Bronchial epithelial cell (primary cell): ENCODE results near the gene CNOT6L. TPM values are rescaled to one million over a fixed set of nuclear protein-coding genes. Genes with fewer than 3 reads are reported as not detected.
A peak's percentile ranks its signal among the peaks of the same experiment; 100 is the strongest.

ENCODE experiments used
- DNase-seq: peaks from one replicate; pipeline ENCODE4 v3.0.0-alpha.2; 2010; ENCODE audit warnings: low read depth
- FAIRE-seq: peaks from 2 replicates; lab custom pipeline; 2011; peaks lifted over from hg19 to GRCh38; lab: Jason Lieb, UNC
- H3K27me3 ChIP-seq: 2 replicates; pipeline ENCODE4 v1.5.1; 2011; ENCODE audit warnings: low read length; ENCODE audit not compliant: control insufficient read depth, insufficient read depth
- H3K36me3 ChIP-seq: 2 replicates; pipeline ENCODE4 v1.5.1; 2011; ENCODE audit warnings: low read length; ENCODE audit not compliant: control insufficient read depth, insufficient read depth
- H3K4me3 ChIP-seq: 2 replicates; pipeline ENCODE4 v1.5.1; 2011; ENCODE audit warnings: mild to moderate bottlenecking, low read depth, low read length, control low read depth
- total RNA-seq: library from RNA; depleted of rRNA; stranded (reverse); fragments of >200 nt; gene quantifications from 2 replicates; pipeline ENCODE4 v1.2.1, GENCODE V29; 2014
- TF ChIP-seq, protein P1 (sequence below): IDR thresholded peaks from 2 replicates; pipeline ENCODE4 v1.5.1; 2011; ENCODE audit warnings: mild to moderate bottlenecking, moderate library complexity, low read length, control low read depth, inconsistent platforms; ENCODE audit not compliant: insufficient read depth, severe bottlenecking

CNOT6L gene
- total RNA-seq, 1 donor from 2014 or later = 15.0 TPM

GRCh38 chr4:77856152-77856551 is 37.0 kb upstream of the CNOT6L start:
- TF ChIP-seq, protein P1, sequence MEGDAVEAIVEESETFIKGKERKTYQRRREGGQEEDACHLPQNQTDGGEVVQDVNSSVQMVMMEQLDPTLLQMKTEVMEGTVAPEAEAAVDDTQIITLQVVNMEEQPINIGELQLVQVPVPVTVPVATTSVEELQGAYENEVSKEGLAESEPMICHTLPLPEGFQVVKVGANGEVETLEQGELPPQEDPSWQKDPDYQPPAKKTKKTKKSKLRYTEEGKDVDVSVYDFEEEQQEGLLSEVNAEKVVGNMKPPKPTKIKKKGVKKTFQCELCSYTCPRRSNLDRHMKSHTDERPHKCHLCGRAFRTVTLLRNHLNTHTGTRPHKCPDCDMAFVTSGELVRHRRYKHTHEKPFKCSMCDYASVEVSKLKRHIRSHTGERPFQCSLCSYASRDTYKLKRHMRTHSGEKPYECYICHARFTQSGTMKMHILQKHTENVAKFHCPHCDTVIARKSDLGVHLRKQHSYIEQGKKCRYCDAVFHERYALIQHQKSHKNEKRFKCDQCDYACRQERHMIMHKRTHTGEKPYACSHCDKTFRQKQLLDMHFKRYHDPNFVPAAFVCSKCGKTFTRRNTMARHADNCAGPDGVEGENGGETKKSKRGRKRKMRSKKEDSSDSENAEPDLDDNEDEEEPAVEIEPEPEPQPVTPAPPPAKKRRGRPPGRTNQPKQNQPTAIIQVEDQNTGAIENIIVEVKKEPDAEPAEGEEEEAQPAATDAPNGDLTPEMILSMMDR = no peak
- Histone ChIP-seq H3K4me3 (no peak overlapping the region), H3K27me3 (no peaks in the 10 kb centered on the region), H3K36me3 (no peaks in the 10 kb centered on the region)
- FAIRE-seq = peak; percentile 32
- DNase-seq = no peak

GRCh38 chr4:77854431-77855111 is 35.4 kb upstream of the CNOT6L start:
- FAIRE-seq = no peak
- Histone ChIP-seq H3K36me3 (no peaks in the 10 kb centered on the region), H3K27me3 (no peaks in the 10 kb centered on the region), H3K4me3 (no peak overlapping the region)
- TF ChIP-seq, protein P1 = no peak
- DNase-seq = peak; percentile 35

DNA sequence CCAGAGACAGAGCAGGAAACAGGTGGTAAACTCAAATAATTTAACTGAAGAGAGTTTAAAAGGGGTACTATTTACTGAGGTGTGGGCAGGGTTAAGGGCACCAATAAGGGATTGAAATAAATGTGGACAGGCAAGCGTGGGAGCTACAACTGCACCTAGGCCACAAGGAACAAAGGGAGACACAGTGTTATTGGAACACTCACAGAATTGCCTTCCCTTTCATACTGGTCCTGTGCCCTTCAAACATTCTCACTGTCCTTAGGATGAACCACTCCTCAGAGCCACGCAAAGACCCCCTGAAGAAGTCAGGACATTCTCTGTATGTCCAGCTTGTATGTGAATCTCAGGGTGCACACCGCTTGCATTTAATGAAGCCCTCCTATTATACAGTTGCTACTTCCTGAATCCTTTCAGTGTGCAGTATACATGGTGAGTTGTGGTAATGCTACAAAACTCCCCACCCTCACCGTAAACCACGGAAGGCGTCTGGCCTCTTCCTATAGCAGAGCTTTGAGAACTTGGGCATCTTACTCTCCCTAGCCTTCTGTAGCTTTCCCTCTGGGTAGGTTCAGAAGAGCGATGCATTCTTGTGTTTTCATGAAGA is 33.8 kb upstream of the CNOT6L start:
- H3K36me3 ChIP-seq = no peaks in the 10 kb centered on the region
- TF ChIP-seq, protein P1 = no peak
- DNase-seq (no peak), FAIRE-seq (peak; percentile 52)
- no peaks in the 10 kb centered on the region for H3K27me3 ChIP-seq
- H3K4me3 ChIP-seq = no peak overlapping the region

- DNase-seq = peak; percentile 47
- no peak for FAIRE-seq
These were observed 30.3 kb upstream of the CNOT6L start for GRCh38 chr4:77849278-77849965.

GRCh38 chr4:77848508-77848907 is 29.3 kb upstream of the CNOT6L start:
- FAIRE-seq (no peak), DNase-seq (no peak)
- Histone ChIP-seq H3K4me3 (no peak overlapping the region), H3K36me3 (no peaks in the 10 kb centered on the region), H3K27me3 (no peaks in the 10 kb centered on the region)
- TF ChIP-seq, protein P1 = no peak

More at GRCh38 chr4:77849278-77849965, 30.3 kb upstream of the CNOT6L start:
- no peak overlapping the region for H3K4me3 ChIP-seq
- TF ChIP-seq, protein P1 = no peak
- no peaks in the 10 kb centered on the region for H3K27me3 ChIP-seq
- no peaks in the 10 kb centered on the region for H3K36me3 ChIP-seq
